KMS-11 (cell line): ENCODE data around the gene MLLT11.
A peak's percentile ranks its signal among the peaks of the same experiment; 100 is the strongest.

Experiments
- H2AFZ ChIP-seq: fragments of 200-600 bp; sonication (generic); 2 replicates; pipeline ENCODE4 v1.6.1; 2016; ENCODE audit warnings: antibody characterized with exemption, mixed run types, low read depth
- H3K27ac ChIP-seq: fragments of 200-600 bp; sonication (generic); 2 replicates; pipeline ENCODE4 v1.6.1; 2016; ENCODE audit warnings: mild to moderate bottlenecking, mixed run types
- H3K27me3 ChIP-seq: fragments of 200-600 bp; sonication (generic); 2 replicates; pipeline ENCODE4 v1.6.1; 2017; ENCODE audit warnings: mild to moderate bottlenecking, low read depth, mixed run types, moderate library complexity; ENCODE audit not compliant: insufficient read depth
- H3K36me3 ChIP-seq: fragments of 200-600 bp; sonication (generic); 2 replicates; pipeline ENCODE4 v1.6.1; 2017; ENCODE audit warnings: mild to moderate bottlenecking, mixed run types; ENCODE audit not compliant: insufficient read depth
- H3K4me1 ChIP-seq: fragments of 200-600 bp; sonication (generic); 2 replicates; pipeline ENCODE4 v1.6.1; 2016; ENCODE audit warnings: mild to moderate bottlenecking, low read depth, mixed run types; ENCODE audit not compliant: poor library complexity, severe bottlenecking
- H3K4me2 ChIP-seq: fragments of 200-600 bp; sonication (generic); 2 replicates; pipeline ENCODE4 v1.7.0; 2016; ENCODE audit warnings: mild to moderate bottlenecking, mixed run types
- H3K4me3 ChIP-seq: fragments of 200-600 bp; sonication (generic); IDR thresholded peaks from 2 replicates; pipeline ENCODE4 v1.6.1; 2017; ENCODE audit warnings: low read depth, low read length, mixed read lengths; ENCODE audit not compliant: insufficient read depth
- H3K79me2 ChIP-seq: fragments of 200-600 bp; sonication (generic); 2 replicates; pipeline ENCODE4 v1.6.1; 2016; ENCODE audit warnings: low read depth, mixed run types; ENCODE audit not compliant: insufficient read depth
- H3K9ac ChIP-seq: fragments of 200-600 bp; sonication (generic); 2 replicates; pipeline ENCODE4 v1.6.1; 2016; ENCODE audit warnings: mild to moderate bottlenecking, mixed run types
- H4K20me1 ChIP-seq: fragments of 200-600 bp; sonication (generic); 2 replicates; pipeline ENCODE4 v1.6.1; 2016; ENCODE audit warnings: mild to moderate bottlenecking, mixed run types; ENCODE audit not compliant: insufficient read depth
- CTCF ChIP-seq: fragments of 200-600 bp; sonication (generic); conservative IDR thresholded peaks from 2 replicates; pipeline ENCODE4 v1.6.1; 2017; ENCODE audit warnings: low read depth, mild to moderate bottlenecking, antibody characterized with exemption, low read length, moderate library complexity, mixed read lengths

MLLT11 gene

DNA sequence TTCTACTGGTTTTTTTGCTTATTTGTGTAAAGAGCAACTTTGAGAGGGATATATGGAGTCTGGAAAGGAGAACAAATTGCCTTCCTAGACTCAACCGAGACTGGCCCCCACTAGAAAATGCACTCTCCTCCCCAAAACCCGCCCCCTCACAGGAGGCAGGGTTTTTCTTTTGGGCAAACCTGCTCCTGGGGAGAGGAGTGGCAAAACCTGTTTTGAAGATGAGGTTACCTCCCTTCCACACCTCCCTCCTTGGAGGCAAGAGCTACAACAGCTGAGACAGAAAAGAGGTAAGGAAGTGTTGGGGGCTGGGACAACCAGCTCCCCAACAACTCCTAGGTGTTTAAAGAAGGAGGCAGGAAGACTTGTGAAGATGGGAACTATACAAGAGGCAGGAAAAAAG, 23.8 kb upstream of the MLLT11 start, which contains the start of gene BNIPL:
BNIPL (plus strand) TSS at position 231 of the 400 bp plus-strand sequence; CDS start at position 371, 140 bp downstream.
- H3K9ac ChIP-seq = no peak within 1 kb of the TSS
- H3K27ac ChIP-seq = no peak within 1 kb of the TSS
- no peak for TF ChIP-seq CTCF
- no peaks in the 10 kb centered on the region for H3K4me1 ChIP-seq
- no peak within 1 kb of the TSS for H2AFZ ChIP-seq
- no peak within 1 kb of the TSS for H3K4me3 ChIP-seq
- H4K20me1 ChIP-seq = no peaks in the 10 kb centered on the region
- no peaks in the 10 kb centered on the region for H3K36me3 ChIP-seq
- H3K79me2 ChIP-seq = no peaks in the 10 kb centered on the region
- H3K27me3 ChIP-seq = no peaks in the 10 kb centered on the region
- no peak within 1 kb of the TSS for H3K4me2 ChIP-seq

- H3K36me3 ChIP-seq = no peaks in the 10 kb centered on the region
- no peak overlapping the region for H3K4me3 ChIP-seq
- H3K27ac ChIP-seq = no peak overlapping the region
These were observed 23.2 kb upstream of the MLLT11 start for GRCh38 chr1:151037032-151037431.

DNA sequence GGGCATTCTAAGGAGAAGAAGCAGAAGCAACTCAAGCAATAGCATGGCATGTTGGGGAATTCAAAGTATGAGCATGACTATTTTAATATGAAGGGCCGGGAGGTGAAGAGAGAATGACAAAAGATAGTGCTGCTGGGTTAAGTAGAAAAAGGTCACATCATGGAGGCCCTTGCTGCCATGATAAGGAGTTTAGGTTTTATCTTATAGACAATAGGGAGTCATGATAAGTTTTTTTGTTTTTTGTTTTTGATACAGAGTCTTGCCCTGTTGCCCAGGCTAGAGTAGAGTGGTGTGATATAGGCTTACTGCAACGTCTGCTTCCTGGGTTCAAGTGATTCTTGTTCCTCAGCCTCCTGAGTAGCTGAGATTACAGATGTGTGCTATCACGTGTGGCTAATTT, 20.7 kb upstream of the MLLT11 start:
- H3K4me2 ChIP-seq = no peak overlapping the region
- H3K27me3 ChIP-seq = no peaks in the 10 kb centered on the region
- TF ChIP-seq CTCF = no peak
- no peak overlapping the region for H3K27ac ChIP-seq
- H2AFZ ChIP-seq = no peak overlapping the region
- H3K36me3 ChIP-seq = no peaks in the 10 kb centered on the region
- no peak overlapping the region for H3K9ac ChIP-seq
- H3K4me1 ChIP-seq = no peaks in the 10 kb centered on the region
- H3K79me2 ChIP-seq = no peaks in the 10 kb centered on the region
- H4K20me1 ChIP-seq = no peaks in the 10 kb centered on the region; the same call in 1 of the 2 replicates
- H3K4me3 ChIP-seq = no peak overlapping the region

More at GRCh38 chr1:151037032-151037431, 23.2 kb upstream of the MLLT11 start:
- H4K20me1 ChIP-seq = no peaks in the 10 kb centered on the region
- no peaks in the 10 kb centered on the region for H3K79me2 ChIP-seq
- no peak for TF ChIP-seq CTCF
- no peaks in the 10 kb centered on the region for H3K4me1 ChIP-seq
- no peak overlapping the region for H3K9ac ChIP-seq
- no peak overlapping the region for H3K4me2 ChIP-seq
- H2AFZ ChIP-seq = no peak overlapping the region
- no peaks in the 10 kb centered on the region for H3K27me3 ChIP-seq

- no peaks in the 10 kb centered on the region for H3K27me3 ChIP-seq
- H3K4me3 ChIP-seq = no peak overlapping the region
- no peak overlapping the region for H3K4me2 ChIP-seq
- H4K20me1 ChIP-seq = no peaks in the 10 kb centered on the region; the same call in 1 of the 2 replicates
- H3K4me1 ChIP-seq = peaks cover 6% of the 10 kb centered on the region
- no peaks in the 10 kb centered on the region for H3K36me3 ChIP-seq
- no peak overlapping the region for H3K27ac ChIP-seq
- no peaks in the 10 kb centered on the region for H3K79me2 ChIP-seq
- H2AFZ ChIP-seq = no peak overlapping the region
- no peak overlapping the region for H3K9ac ChIP-seq
- TF ChIP-seq CTCF = no peak
These were observed 17.0 kb upstream of the MLLT11 start for GRCh38 chr1:151043163-151043562.

GRCh38 chr1:151047591-151047924, 12.6 kb upstream of the MLLT11 start, which contains the start of gene C1orf56:
Gene C1orf56, plus strand, starts transcription at chr1:151047751. Its CDS starts 97 bp downstream, at chr1:151047848.
- H3K27ac ChIP-seq = peak within 1 kb of the TSS; percentile 5; the same call in 1 of the 2 replicates
- H3K27me3 ChIP-seq = no peaks in the 10 kb centered on the region
- H3K4me1 ChIP-seq = peaks cover 26% of the 10 kb centered on the region
- peak within 1 kb of the TSS; percentile 95 for H3K4me3 ChIP-seq
- peak within 1 kb of the TSS; percentile 41 for H3K4me2 ChIP-seq
- no peaks in the 10 kb centered on the region; the same call in 1 of the 2 replicates for H4K20me1 ChIP-seq
- H2AFZ ChIP-seq = peak within 1 kb of the TSS; percentile 71
- no peaks in the 10 kb centered on the region for H3K79me2 ChIP-seq
- H3K9ac ChIP-seq = peak within 1 kb of the TSS; percentile 47
- TF ChIP-seq CTCF = no peak
- peaks cover under 1% of the 10 kb centered on the region; the same call in 1 of the 2 replicates for H3K36me3 ChIP-seq
